Measurements from ENCODE around the gene GIGYF2.

Gene GIGYF2

DNA sequence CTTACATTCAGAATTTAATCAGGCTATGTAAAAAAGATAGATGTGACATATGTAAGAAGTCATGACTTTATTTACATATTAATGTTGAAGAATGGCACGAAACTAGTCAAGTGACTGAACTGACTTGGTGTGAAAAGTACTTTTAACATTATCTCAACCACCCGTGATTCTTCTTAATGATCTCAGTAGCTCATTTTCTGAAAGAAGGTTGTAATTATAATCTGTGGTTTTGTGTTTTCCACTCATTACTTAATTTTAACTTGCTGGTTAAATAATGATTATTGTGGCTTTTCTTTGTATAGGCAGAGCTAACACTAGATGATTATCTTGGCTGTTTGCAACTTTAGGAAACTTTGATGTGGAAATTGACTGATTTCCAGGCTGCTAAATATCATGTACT lies 60.8 kb downstream of the GIGYF2 start:
- H3K4me3 Mint-ChIP-seq: no peak overlapping the region
- H3K36me3 Mint-ChIP-seq (ENCODE audit: low read depth): peaks cover 24% of the 10 kb centered on the region
- H3K27me3 Mint-ChIP-seq: no peaks in the 10 kb centered on the region
- H3K27ac Mint-ChIP-seq: no peak overlapping the region
- peaks cover 13% of the 10 kb centered on the region for H3K4me1 Mint-ChIP-seq
- DNase-seq (no peak), ATAC-seq (no peak)
- no peaks in the 10 kb centered on the region for H3K9me3 Mint-ChIP-seq

DNA sequence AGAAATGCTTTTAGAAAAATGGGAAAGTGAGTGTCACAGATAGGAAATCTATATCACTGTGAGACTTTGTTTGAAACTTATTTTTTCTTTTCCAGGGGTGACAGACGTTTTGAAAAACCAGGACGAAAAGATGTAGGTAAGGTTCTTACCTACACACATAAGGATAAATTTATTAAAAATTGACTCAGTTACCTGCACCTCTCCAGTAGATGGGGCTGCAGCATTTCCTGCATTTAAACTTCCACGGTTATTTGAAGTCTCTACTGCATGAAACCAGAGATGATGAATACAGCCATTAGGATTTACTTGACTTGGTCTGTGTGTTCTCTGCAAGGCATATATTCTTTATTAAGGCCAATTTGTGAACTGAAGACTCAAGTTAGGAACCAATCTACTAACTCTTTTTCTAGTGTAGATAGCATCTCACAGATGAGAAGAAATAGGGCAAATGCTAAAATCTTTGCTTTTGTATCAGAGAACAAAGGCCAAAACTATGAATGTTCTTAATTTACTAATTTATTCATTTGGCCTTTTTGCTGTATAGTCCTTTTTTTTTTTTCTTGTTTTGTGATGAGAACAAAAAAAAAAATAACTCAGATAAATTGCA lies 64.3 kb downstream of the GIGYF2 start:
- DNase-seq (peak; percentile 12), ATAC-seq (no peak)
- Mint-ChIP-seq H3K27ac (no peak overlapping the region), H3K9me3 (no peaks in the 10 kb centered on the region), H3K4me1 (peaks cover 13% of the 10 kb centered on the region), H3K27me3 (no peaks in the 10 kb centered on the region), H3K36me3 (ENCODE audit: low read depth) (peaks cover 26% of the 10 kb centered on the region), H3K4me3 (no peak overlapping the region)

DNA sequence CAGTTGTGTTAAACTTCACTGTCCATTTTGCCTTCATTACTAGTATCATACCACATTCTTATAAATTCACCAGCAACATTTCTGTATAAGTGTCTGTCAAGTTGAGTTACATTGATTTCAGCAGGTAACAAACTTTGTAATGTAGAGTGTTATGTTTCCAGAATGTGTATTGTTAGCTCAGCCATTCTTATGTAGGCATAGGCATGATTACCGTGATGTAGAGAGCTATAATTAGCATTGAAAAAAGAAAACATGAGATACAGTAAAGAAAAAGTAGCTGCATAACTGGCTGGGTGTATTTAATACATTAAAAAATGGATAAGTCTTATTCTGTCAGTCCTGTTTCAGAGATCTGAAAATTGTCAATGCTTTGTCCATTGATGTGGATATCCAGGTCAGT lies 70.7 kb downstream of the GIGYF2 start:
- Mint-ChIP-seq H3K27me3 (no peaks in the 10 kb centered on the region), H3K4me3 (no peak overlapping the region)

DNA sequence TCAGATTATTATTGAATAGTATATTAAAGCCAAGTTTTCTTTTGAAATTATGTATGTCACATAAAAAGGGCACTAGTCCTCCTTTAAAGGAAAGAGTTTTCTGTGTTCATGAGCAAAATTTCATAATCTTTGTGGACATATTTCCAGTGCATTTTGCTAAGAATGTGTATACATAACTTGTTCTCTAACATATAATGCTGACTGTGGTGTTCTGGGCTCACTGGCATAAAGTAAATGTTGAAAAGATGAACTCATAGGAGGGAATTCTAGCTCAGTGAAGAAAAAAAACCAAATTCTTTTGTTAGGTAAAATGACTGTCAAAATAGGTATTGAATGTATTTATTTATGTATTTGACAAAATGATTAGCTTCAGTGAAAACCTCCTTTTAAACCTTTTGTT lies 73.1 kb downstream of the GIGYF2 start:
- peaks cover 30% of the 10 kb centered on the region for H3K4me1 Mint-ChIP-seq
- no peaks in the 10 kb centered on the region for H3K9me3 Mint-ChIP-seq
- H3K27ac Mint-ChIP-seq: no peak overlapping the region
- peaks cover 43% of the 10 kb centered on the region for H3K36me3 Mint-ChIP-seq (ENCODE audit: low read depth)
- ATAC-seq (no peak), DNase-seq (no peak)
- H3K27me3 Mint-ChIP-seq: no peaks in the 10 kb centered on the region
- H3K4me3 Mint-ChIP-seq: no peak overlapping the region

More for the DNA sequence above, 70.7 kb downstream of the GIGYF2 start:
- ATAC-seq (no peak), DNase-seq (no peak)
- Mint-ChIP-seq H3K27ac (no peak overlapping the region), H3K9me3 (no peaks in the 10 kb centered on the region), H3K4me1 (peaks cover 24% of the 10 kb centered on the region), H3K36me3 (ENCODE audit: low read depth) (peaks cover 40% of the 10 kb centered on the region)

DNA sequence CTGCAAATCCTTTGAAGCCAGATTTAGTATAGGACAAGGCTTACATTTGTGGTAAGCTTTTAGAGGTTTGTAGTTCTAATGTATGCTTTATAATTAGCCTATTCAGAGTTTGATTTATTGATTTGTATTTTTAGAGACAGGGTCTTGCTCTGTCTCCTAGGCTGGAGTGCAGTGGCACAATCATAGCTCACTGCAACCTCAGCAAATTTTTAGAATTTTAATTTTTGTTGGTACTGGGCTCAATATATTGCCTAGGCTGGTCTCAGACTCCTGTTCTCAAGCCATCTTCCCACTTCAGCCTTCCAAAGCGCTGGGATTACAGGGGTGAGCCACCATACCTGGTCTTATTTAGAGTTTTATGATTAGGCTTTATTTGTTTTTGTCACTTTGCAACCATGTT lies 74.7 kb downstream of the GIGYF2 start:
- Mint-ChIP-seq H3K9me3 (no peaks in the 10 kb centered on the region), H3K27me3 (no peaks in the 10 kb centered on the region), H3K4me3 (no peak overlapping the region), H3K27ac (no peak overlapping the region), H3K4me1 (peaks cover 25% of the 10 kb centered on the region), H3K36me3 (ENCODE audit: low read depth) (peaks cover 41% of the 10 kb centered on the region)
- DNase-seq (no peak), ATAC-seq (no peak)

DNA sequence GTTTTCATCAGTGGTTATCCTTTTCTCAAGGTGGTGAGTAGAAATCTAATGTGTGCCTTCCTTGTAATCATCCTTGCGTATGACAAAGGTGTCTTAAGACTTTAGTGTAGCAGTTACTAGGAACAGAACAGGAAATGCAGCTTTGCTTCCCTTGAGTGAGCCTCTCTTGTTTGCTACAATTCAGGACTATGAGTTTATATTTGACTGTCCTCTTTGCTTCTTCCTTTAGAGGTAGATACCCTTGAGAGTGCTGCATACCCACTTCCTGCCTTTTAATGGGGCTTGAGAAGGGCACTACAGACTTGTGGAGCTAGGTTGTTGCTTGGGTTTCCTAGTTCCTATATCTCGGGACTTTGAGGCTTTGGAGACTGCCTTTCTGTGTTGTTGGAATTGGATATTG lies 75.4 kb downstream of the GIGYF2 start:
- Mint-ChIP-seq H3K4me3 (no peak overlapping the region), H3K36me3 (ENCODE audit: low read depth) (peaks cover 37% of the 10 kb centered on the region), H3K9me3 (no peaks in the 10 kb centered on the region), H3K27me3 (no peaks in the 10 kb centered on the region), H3K4me1 (peaks cover 25% of the 10 kb centered on the region), H3K27ac (peak overlapping the region; percentile 48)
- DNase-seq (no peak), ATAC-seq (peak; percentile 52)

DNA sequence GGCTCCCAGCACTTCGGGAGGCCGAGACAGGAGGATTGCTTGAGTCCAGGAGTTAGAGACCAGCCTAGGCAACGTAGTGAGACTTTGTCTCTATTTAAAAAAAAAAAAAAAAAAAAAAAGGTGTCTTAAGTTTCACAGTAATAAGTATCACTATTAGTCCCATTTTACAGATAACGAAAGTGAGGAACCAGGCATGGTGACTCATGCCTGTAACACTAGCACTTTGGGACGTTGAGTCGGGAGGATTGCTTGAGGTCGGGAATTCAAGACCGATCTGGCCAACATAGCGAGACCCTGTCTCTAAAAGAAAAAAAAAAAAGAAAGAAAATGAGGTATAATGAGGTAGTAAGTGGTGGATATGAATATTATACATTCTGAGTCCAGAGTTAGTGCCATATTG lies 76.7 kb downstream of the GIGYF2 start:
- Mint-ChIP-seq H3K36me3 (ENCODE audit: low read depth) (peaks cover 29% of the 10 kb centered on the region), H3K27ac (no peak overlapping the region), H3K27me3 (no peaks in the 10 kb centered on the region), H3K4me3 (no peak overlapping the region), H3K4me1 (peaks cover 25% of the 10 kb centered on the region), H3K9me3 (no peaks in the 10 kb centered on the region)
- DNase-seq: no peak
- ATAC-seq: no peak

DNA sequence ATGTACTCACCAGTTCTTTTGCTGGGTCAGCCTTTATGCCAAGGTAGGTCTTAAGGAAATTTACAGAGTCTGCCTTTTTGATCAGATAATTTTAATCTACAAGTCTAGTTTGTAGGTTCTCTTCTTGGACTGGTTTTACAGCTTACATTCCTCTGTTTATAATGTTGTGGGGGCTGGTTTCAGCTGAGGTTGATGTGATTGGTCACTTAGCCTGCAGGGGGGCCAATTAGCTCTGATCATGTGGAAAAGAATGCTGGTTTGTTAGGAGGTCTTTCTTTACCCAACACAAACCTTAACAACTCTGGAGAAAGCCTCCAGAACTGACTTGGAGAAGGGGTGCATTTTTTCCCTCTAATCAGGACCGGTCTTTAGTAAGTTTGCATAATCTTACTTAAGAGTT lies 79.3 kb downstream of the GIGYF2 start, which contains the start of gene KCNJ13:
KCNJ13 (minus strand) TSS at position 131 of the 400 bp plus-strand sequence. CDS start 5,203 bp downstream, outside the sequence.
- Mint-ChIP-seq H3K27me3 (no peaks in the 10 kb centered on the region), H3K4me3 (no peak within 1 kb of the TSS), H3K27ac (no peak within 1 kb of the TSS), H3K9me3 (no peaks in the 10 kb centered on the region), H3K36me3 (ENCODE audit: low read depth) (peaks cover 18% of the 10 kb centered on the region), H3K4me1 (peaks cover 18% of the 10 kb centered on the region)
- DNase-seq: no peak
- no peak for ATAC-seq

DNA sequence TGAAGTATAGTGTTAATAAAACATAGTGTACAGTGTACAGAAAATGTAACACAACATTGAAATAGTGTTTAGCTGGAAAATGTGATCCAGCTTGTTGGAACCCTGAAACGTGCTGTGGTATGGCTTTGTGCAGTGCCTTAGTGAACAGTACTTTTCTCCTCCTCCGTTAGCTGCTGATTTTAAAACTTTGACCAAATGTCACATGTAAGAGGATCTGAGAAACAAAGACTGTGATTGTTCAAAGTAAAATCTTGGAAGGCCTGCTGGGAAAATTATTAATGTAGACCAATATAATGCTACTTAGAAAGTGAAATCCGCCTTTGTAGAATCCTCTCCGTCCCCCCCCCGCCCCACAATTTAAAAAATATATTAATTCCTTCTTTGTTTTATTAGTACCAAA lies 80.1 kb downstream of the GIGYF2 start:
- H3K4me3 Mint-ChIP-seq: no peak overlapping the region
- no peak for DNase-seq
- no peak for ATAC-seq
- no peak overlapping the region for H3K27ac Mint-ChIP-seq
- peaks cover 19% of the 10 kb centered on the region for H3K4me1 Mint-ChIP-seq
- no peaks in the 10 kb centered on the region for H3K27me3 Mint-ChIP-seq
- peaks cover 15% of the 10 kb centered on the region for H3K36me3 Mint-ChIP-seq (ENCODE audit: low read depth)
- no peaks in the 10 kb centered on the region for H3K9me3 Mint-ChIP-seq

DNA sequence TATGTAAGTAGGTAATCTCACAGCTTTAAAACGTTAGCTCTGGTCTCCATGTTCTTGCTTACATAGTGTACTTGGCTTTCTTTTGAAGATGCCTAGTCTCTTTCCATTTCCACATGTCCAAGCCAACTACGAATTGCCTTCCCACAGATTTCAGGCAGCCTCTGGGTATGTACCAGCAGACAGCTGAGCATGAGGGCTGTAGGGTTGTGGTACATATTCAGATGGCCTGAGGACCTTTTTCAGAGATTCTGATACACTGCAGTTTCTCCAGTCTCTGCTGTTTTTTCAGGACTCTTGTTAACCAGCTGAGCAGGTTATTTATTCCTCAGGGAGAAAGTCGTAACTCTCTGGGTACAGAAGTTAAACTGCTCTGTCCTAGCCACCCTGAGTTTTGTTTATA lies 82.3 kb downstream of the GIGYF2 start:
- H3K4me1 Mint-ChIP-seq: peaks cover 8% of the 10 kb centered on the region
- no peaks in the 10 kb centered on the region for H3K9me3 Mint-ChIP-seq
- no peak overlapping the region for H3K4me3 Mint-ChIP-seq
- ATAC-seq: no peak
- peaks cover 12% of the 10 kb centered on the region for H3K36me3 Mint-ChIP-seq (ENCODE audit: low read depth)
- DNase-seq: no peak
- no peaks in the 10 kb centered on the region for H3K27me3 Mint-ChIP-seq
- H3K27ac Mint-ChIP-seq: no peak overlapping the region

DNA sequence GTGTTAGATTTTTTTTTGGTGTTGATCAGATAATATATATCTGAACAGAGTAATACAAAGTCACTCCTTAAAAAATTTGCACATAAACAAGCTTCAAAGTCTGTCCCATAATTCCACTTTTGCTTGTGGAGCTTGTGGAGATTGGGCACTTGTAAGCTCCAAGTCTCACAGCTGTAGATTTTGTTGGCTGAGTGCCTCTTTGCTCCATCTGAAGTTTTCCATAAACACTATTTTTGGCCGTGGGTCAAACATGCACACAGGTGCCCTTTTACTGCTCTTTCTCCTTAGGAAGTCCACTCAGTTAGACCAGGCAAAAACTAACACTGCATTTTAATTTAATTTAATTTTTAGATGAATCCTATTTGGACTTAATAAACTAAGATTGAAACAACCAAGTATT lies 82.8 kb downstream of the GIGYF2 start:
- H3K4me3 Mint-ChIP-seq: no peak overlapping the region
- no peaks in the 10 kb centered on the region for H3K9me3 Mint-ChIP-seq
- H3K4me1 Mint-ChIP-seq: peaks cover 12% of the 10 kb centered on the region
- no peak for ATAC-seq
- peaks cover 13% of the 10 kb centered on the region for H3K36me3 Mint-ChIP-seq (ENCODE audit: low read depth)
- H3K27ac Mint-ChIP-seq: no peak overlapping the region
- DNase-seq: no peak
- no peaks in the 10 kb centered on the region for H3K27me3 Mint-ChIP-seq

DNA sequence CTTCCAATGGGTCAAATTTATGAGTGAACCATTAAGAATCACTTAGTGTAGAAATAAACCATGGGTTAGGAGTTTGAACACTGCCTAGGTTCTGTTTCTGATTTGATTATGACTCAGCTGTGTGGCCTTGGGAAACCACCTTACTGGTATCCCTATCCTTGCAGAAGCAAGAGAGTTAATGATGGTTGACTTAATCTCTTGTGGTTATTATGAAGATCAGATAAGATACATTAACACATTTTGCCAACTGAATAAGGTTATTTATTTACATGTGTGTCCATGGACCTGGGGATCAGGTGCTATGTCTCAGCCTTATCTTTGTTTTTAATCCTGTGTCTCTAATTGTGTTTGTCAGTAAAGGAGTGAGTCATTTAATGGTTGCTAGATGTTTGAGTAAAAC lies 84.6 kb downstream of the GIGYF2 start:
- DNase-seq: peak; percentile 24

DNA sequence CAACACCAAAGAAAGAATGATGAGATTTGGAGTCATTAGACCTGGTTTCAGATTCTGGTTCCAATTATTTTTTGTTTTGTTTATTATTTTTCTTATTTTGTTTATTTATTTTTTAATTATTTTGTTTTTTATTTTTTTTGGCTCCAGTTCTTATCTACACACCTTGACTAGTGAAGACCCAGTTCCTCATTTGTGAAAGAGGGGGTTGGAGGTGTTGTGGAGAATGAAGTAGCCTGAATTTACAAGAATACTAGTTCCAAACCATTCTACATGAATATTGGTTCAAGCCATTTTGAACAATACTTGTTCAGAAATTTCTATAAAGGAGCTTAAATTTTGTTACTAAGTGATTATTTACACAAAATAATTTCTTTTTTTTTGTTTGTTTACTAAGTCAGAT lies 86.1 kb downstream of the GIGYF2 start:
- H3K4me1 Mint-ChIP-seq: peaks cover 12% of the 10 kb centered on the region
- H3K4me3 Mint-ChIP-seq: no peak overlapping the region
- no peaks in the 10 kb centered on the region for H3K27me3 Mint-ChIP-seq
- H3K9me3 Mint-ChIP-seq: no peaks in the 10 kb centered on the region
- peaks cover 28% of the 10 kb centered on the region for H3K36me3 Mint-ChIP-seq (ENCODE audit: low read depth)
- DNase-seq (no peak), ATAC-seq (no peak)
- no peak overlapping the region for H3K27ac Mint-ChIP-seq

More for the DNA sequence above, 84.6 kb downstream of the GIGYF2 start:
- Mint-ChIP-seq H3K4me3 (no peak overlapping the region), H3K9me3 (no peaks in the 10 kb centered on the region), H3K4me1 (peaks cover 12% of the 10 kb centered on the region), H3K27ac (peak overlapping the region; percentile 6), H3K27me3 (no peaks in the 10 kb centered on the region), H3K36me3 (ENCODE audit: low read depth) (peaks cover 16% of the 10 kb centered on the region)
- ATAC-seq: peak; percentile 100

DNA sequence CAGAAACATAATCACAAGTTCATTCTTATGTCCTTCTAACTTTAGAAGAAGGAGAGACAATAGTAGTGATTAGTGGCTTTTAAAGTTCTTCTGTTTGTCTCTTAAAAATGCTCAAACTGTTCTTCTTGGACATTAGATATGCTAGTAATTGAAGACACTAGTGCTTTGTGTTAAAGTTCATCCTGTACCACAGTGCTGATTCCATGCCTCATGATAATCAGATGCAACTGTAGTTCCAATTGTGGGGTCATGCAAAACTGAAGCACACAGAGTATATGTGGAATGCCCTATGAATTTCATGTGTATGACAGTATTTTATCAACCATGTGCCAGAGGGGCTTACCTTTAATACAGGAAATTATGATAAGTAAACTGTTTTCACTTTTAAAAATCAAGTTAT lies 90.7 kb downstream of the GIGYF2 start:
- Mint-ChIP-seq H3K36me3 (ENCODE audit: low read depth) (peaks cover 53% of the 10 kb centered on the region), H3K9me3 (no peaks in the 10 kb centered on the region), H3K4me3 (no peak overlapping the region), H3K27ac (no peak overlapping the region), H3K4me1 (peaks cover 4% of the 10 kb centered on the region), H3K27me3 (no peaks in the 10 kb centered on the region)
- DNase-seq (no peak), ATAC-seq (no peak)

DNA sequence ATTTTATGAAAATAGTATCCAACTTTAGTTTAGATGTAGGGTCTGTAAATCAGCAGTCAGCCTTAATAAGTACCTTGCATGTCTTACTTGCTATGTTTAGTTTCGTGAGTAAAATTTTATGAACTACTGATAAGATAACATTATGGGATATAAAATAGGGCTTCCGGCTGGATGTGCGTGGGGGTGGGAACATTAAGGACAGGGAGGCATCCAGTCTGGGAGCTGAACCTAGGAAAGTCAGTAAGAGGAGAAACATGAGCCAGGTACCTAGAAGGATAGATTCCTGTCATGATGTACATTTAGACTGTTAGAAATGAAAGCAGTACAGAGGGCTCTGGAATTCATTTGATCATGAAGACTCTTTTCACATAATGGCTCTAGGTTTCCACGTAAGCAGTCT lies 92.0 kb downstream of the GIGYF2 start:
- Mint-ChIP-seq H3K36me3 (ENCODE audit: low read depth) (peaks cover 50% of the 10 kb centered on the region), H3K4me1 (peaks cover 4% of the 10 kb centered on the region), H3K4me3 (no peak overlapping the region), H3K27ac (no peak overlapping the region), H3K27me3 (no peaks in the 10 kb centered on the region), H3K9me3 (no peaks in the 10 kb centered on the region)
- DNase-seq (no peak), ATAC-seq (no peak)

DNA sequence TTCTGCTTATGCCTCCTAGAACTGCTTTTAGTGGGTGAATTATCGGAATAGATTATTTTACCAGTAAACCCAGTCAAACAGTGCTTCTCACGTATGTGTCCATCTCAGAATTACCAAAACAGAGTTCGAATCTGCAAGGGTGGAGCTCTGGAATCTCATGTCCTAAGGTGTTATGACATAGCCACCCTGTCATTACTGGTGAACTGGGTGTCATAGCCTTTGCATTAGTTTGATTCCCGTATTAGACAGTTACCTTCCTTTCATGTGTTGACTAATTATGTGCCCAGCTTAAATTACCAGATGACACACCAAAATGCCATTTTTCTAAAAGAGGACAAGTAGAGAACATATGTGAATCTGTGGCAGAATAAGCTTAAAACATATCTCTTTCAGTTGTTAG lies 94.4 kb downstream of the GIGYF2 start:
- H3K36me3 Mint-ChIP-seq (ENCODE audit: low read depth): peaks cover 46% of the 10 kb centered on the region
- DNase-seq: no peak
- no peak for ATAC-seq
- H3K9me3 Mint-ChIP-seq: no peaks in the 10 kb centered on the region
- H3K27me3 Mint-ChIP-seq: no peaks in the 10 kb centered on the region
- H3K4me1 Mint-ChIP-seq: no peaks in the 10 kb centered on the region
- H3K27ac Mint-ChIP-seq: no peak overlapping the region
- no peak overlapping the region for H3K4me3 Mint-ChIP-seq
